GM19468 (cell line): ENCODE measurements around the gene CLBA1.

Experiments
- ATAC-seq: cut with Tn5 transposase; IDR thresholded peaks from one replicate; pipeline ENCODE4 v1.9.1; 2021; ENCODE audit warnings: mild to moderate bottlenecking, moderate library complexity, moderate number of reproducible peaks; ENCODE audit not compliant: unreplicated experiment; ENCODE audit errors: extremely low read depth

CLBA1 gene

GRCh38 chr14:104996483-104996882, 10.9 kb downstream of the CLBA1 start:
- ATAC-seq, result no peak

- no peak for ATAC-seq
These were observed 13.2 kb downstream of the CLBA1 start for GRCh38 chr14:104998801-104999200.

DNA sequence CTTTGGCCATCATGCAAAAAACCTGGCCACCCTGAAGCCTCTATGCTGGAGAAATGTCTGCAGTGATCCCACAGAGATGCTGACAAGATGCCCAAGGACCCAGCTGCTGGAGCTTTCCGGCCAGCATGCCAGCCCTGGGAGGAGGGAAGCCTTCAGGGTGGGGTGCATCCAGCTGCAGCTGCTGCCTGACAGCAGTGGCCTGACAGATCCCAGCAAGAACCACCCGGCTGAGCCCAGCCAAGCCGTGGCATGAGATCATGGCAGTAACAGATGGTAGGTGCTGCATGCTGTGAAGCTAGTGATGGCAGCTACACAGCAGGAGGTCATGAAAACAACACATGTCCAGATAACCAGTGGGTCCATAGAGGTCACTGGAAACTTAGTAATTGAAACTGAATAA, 13.8 kb downstream of the CLBA1 start:
- no peak for ATAC-seq

- ATAC-seq, result no peak
These were observed 19.8 kb downstream of the CLBA1 start for GRCh38 chr14:105005329-105005928.

GRCh38 chr14:105005929-105006830, 20.6 kb downstream of the CLBA1 start:
- no peak for ATAC-seq

DNA sequence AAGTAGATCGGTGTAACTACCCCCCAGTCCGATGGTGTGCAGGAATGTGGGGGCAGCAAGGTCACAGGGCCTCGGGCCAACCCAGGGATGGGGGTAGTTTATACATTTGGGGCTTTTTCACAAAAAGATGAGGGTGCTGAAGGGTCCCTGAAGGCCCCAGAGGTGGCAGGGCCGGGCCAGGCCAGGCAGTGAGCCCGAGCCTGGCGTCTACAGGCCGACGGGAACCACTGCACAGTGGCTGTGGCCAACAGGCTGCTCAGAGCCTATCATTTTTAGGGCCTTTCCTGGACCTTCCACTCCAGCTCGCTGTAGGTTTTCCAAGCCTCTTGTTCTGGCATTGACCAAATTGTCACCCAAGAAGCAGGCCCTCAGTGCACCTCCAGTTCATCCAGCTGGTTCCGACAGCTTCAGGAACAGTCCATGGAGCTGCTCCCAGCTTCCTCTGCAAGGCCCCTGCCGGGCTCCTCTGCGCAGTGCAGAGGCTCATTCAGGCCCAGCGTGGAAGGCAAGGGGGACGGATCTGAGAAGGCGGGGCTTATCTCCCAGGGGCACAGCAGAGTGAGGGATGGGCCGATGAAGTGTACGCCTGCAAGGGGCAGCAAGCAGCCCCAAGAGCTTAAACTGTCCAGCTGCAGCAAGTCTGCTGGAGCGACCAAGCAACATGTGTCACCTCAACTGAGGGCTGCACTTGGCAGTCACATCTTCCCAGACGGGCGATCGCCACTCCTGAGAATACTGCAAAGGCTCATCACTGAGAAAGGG, 21.4 kb downstream of the CLBA1 start:
- ATAC-seq, result no peak

GRCh38 chr14:105007593-105008264, 22.1 kb downstream of the CLBA1 start:
- ATAC-seq, result no peak

DNA sequence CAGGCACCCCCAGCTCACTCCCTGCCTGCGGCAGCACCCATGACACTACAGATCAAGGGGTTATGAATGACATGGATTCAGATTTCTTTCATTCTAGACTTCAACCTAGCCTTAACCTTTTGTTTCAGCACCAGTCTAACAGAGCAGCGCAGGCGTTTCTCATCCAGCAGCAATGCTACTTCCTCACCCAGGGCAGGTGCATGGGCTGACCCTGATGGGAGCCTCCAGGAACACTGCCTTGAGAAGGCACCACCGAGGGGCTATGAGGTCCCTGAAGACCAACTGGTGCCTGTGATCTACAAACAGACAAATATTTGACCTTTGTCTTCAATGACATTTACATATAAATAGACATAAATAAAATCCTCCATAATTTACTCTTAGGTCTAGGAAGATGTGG, 24.5 kb downstream of the CLBA1 start:
- no peak for ATAC-seq

- ATAC-seq, result no peak
These were observed 25.3 kb downstream of the CLBA1 start for GRCh38 chr14:105010891-105011291.

DNA sequence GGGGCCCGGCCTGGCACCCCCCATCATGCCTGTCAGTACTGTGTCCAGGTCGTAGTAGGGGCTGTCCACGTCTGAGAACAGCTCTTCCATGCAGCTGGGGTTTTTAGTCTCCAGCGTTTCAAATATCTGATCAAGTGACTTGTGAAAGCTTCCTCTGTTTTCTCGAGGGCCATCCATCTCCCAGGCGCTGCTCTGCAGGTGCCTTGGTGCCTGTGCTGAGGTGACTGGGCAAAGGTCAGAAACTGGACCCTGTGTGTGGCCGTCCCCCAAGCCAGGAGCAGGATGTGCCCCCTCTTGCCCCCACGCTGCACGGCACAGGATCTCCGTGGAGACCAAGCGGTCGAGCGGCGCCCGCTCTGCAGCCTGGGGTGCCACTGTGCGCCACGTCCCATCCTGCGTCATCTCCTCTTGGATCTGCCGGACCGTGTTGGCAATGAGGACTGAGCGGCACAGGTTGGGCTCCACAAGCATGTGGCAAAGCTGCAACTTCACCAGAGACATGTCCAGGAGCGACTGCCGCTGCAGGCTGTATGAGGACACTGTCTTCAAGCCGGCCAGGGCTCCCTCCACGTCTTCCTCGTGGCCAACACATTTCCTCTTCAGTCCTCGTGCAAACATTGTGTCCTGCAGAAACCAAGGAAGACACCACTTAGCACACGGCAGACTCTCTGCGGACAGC, 25.9 kb downstream of the CLBA1 start:
- ATAC-seq, result no peak

GRCh38 chr14:105012171-105012985, 26.8 kb downstream of the CLBA1 start:
- no peak for ATAC-seq

- ATAC-seq, result no peak
These were observed 27.7 kb downstream of the CLBA1 start for GRCh38 chr14:105013150-105013785.

DNA sequence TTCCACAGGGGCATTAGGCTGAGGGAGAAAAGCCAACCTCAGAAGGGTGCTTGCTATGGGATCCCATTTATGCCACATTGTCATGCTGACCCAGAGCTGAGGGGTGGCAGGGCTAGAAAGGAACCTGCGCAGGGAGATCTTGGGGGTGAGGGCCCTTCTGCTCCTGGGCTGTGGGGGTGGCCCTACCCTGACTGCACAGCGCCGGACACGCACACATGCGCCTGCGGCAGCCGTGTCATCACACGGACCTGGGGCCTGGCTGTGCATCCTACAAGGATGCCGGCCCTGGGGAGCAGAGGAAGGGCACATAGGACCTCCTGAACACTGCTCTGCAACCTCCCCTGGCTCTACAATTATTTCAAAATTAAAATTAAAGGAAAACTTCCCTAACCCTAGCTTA, 28.4 kb downstream of the CLBA1 start:
- no peak for ATAC-seq

DNA sequence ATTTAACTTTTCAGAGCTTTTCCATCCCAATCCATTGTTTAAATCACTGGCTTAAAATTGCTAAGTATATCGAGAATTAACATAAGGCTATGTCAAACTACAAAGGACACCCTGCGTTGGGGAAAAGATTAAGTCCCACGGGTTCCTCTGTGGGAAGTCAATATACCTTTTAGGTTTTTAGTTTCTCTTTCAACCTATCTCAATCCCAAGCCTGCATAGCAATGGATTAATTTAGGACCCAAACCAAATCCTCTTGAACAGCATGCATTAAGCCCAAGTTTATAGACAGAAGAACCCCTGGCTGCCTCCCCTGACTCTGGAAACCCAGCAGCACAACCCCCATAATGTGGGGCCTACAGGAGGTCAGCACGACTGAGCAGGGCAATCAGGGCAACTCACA, 29.0 kb downstream of the CLBA1 start:
- ATAC-seq, result no peak

GRCh38 chr14:105015242-105015641, 29.7 kb downstream of the CLBA1 start:
- no peak for ATAC-seq

DNA sequence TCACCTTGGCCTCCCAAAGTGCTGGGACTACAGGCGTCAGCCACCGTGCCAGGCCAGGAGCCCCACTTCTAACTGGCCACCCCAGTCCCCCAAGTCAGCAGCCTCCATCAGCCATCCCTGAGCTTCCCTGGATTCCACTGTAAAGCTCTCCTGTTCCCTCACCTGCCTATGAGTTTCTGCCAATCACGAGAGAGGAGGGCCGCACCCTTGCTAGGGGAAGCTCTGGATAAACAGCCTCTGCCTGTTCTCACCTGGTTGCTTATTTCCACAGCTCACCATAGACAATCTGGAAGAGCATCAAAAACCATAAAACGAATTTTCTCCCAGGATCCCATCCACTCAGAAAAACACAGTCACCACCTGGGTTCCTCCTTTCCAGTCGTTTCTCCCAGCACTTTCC, 30.3 kb downstream of the CLBA1 start:
- ATAC-seq, result no peak

DNA sequence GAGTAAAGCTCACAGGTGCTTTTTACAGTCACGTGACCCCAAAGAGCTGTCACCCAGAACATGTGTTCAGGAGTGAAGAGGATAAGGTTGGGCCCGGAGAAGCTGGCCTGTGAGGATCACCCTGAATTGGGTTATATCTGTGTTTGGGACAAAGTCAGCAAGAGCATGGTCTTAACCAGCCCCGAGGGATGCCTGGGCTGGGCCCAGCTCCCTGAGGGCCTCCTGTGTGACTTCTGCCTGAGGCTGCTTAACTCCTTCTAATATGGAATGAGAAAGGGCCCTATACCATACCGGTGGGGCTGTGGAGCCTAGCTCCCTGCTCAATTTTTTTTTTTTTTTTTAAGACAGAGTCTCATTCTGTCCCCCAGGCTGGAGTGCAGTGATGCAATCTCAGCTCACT, 32.8 kb downstream of the CLBA1 start:
- ATAC-seq, result no peak
